GM06990 (cell line): ENCODE results near the gene AFG3L2.
"Not testable (repeated sequence)": the region's sequence is repeated elsewhere in the genome, so short reads cannot be mapped to it uniquely, and the experiment has no call there.

Experiments
- DNase-seq: peaks from one replicate; pipeline ENCODE4 v3.0.0-alpha.2; 2011; ENCODE audit not compliant: insufficient read length; ENCODE audit errors: extremely low read depth
- H3K27me3 ChIP-seq: replicated peaks from 2 replicates; pipeline ENCODE4 v1.6.0; 2011; ENCODE audit warnings: low read length; ENCODE audit not compliant: control insufficient read depth, insufficient read depth
- H3K36me3 ChIP-seq: 2 replicates; pipeline ENCODE4 v1.5.1; 2011; ENCODE audit warnings: low read length; ENCODE audit not compliant: control insufficient read depth, insufficient read depth
- H3K4me3 ChIP-seq: replicated peaks from 2 replicates; pipeline ENCODE4 v1.5.1; 2011; ENCODE audit warnings: low read depth, mild to moderate bottlenecking, control low read depth, low read length
- TF ChIP-seq, protein P1 (sequence below): IDR thresholded peaks from 2 replicates; pipeline ENCODE4 v1.5.1; 2011; ENCODE audit warnings: low read length, control low read depth, mild to moderate bottlenecking, inconsistent platforms; ENCODE audit not compliant: insufficient read depth, poor library complexity, severe bottlenecking

The AFG3L2 gene

DNA sequence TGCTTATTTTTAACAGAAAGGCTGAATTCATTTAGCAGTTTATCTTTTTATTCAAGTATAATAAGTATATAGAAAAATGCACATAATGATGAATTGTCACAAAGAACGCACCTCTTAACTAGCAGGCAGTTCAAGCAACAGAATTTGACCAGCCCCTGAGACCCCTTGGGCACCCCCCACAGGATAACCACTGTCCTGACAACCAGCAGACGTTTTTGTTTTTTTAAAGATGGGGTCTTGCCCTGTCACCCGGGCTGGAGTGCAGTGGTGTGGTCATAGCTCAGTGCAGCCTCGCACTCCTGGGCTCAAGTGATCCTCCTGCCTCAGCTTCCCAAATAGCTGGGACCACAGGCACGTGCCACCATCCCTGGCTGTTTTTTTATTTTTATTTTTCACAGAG, 44.7 kb upstream of the AFG3L2 start:
- no peak for DNase-seq
- Histone ChIP-seq H3K4me3 (no peak overlapping the region), H3K27me3 (no peaks in the 10 kb centered on the region), H3K36me3 (no peaks in the 10 kb centered on the region; the same call in 1 of the 2 replicates)
- TF ChIP-seq, protein P1, sequence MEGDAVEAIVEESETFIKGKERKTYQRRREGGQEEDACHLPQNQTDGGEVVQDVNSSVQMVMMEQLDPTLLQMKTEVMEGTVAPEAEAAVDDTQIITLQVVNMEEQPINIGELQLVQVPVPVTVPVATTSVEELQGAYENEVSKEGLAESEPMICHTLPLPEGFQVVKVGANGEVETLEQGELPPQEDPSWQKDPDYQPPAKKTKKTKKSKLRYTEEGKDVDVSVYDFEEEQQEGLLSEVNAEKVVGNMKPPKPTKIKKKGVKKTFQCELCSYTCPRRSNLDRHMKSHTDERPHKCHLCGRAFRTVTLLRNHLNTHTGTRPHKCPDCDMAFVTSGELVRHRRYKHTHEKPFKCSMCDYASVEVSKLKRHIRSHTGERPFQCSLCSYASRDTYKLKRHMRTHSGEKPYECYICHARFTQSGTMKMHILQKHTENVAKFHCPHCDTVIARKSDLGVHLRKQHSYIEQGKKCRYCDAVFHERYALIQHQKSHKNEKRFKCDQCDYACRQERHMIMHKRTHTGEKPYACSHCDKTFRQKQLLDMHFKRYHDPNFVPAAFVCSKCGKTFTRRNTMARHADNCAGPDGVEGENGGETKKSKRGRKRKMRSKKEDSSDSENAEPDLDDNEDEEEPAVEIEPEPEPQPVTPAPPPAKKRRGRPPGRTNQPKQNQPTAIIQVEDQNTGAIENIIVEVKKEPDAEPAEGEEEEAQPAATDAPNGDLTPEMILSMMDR = no peak

DNA sequence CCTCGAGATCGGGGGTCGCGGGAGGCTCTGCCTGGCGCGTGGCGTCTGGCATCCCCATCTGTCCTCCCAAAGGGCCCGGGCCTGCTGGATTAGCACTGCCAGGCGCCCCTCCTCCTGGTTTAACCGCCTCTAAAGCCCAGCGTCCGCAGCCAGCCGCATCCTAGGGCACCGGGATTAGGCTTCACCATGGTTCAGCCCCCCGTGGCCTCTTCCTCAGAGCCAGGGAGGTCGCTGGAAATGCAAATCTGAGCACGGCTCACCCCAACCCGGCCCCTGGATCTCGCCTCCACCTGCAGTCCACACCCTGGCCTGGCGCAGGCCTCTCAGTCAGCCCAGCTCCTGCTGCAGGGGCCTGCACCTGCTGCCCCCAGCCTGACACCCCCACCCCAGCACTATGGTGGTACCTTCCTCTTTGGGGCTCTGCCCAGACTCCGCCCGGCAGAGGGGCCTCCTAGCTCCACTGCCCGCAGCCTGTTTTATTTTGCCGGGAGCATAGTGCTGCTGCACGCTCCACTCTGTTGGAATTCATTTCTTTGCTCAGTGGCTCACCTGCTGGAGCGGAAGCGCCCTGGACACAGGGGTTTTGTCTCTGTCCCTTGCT, 43.9 kb upstream of the AFG3L2 start:
- peak; percentile 51 for DNase-seq
- H3K27me3 ChIP-seq = no peaks in the 10 kb centered on the region
- no peak overlapping the region for H3K4me3 ChIP-seq
- TF ChIP-seq, protein P1 = no peak
- H3K36me3 ChIP-seq = no peaks in the 10 kb centered on the region; the same call in 1 of the 2 replicates

DNA sequence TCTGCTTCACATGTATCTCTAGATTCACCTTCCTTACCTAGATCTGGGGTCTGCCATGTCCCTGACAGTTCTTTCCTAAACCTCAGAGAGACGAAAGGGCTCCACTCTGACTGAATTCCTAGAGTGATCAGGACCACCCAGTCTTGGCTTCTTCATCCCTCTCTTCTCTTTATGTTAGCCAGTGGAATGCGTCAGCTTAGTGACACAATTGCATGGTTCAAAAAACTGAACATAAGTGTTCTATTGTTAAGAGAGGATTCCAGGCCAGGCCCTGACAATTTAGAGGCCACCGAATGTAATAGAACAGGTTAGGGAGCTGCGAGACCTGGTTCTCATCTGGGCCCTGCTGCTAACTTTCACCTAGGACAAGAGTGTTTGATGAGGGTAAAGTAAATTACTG, 40.7 kb upstream of the AFG3L2 start:
- Histone ChIP-seq H3K4me3 (no peak overlapping the region), H3K27me3 (no peaks in the 10 kb centered on the region), H3K36me3 (no peaks in the 10 kb centered on the region)
- DNase-seq = no peak
- TF ChIP-seq, protein P1 = no peak

DNA sequence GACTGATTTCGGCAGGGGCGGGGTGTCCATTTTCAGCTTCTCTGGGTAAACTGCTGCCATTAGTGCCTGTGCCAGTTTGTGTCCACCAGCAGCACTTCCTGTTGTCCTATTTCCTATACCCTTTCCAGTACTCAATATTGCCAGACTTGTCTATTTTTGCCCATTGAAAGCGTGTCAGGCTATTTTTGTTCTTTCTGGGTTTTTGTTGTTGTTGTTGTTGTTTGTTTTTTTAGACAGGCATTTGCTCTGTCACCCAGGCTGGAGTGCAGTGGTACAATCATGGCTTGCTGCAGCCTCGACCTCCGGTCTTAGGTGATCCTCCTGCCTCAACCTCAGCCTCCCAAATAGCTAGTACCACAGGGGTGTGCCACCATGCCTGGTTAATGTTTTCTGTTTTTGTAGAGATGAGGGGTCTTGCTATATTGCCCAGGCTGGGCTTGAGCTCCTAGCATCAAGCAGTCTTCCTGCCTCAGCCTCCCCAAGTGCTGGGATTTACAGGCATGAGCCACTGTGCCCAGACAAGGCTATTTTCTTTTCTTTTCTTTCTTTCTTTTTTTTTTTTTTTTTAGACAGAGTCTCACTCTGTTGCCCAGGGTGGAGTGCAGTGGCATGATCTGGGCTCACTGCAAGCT, 39.2 kb upstream of the AFG3L2 start:
- H3K27me3 ChIP-seq = no peaks in the 10 kb centered on the region
- no peak overlapping the region for H3K4me3 ChIP-seq
- H3K36me3 ChIP-seq = no peaks in the 10 kb centered on the region
- TF ChIP-seq, protein P1 = no peak
- no peak for DNase-seq

DNA sequence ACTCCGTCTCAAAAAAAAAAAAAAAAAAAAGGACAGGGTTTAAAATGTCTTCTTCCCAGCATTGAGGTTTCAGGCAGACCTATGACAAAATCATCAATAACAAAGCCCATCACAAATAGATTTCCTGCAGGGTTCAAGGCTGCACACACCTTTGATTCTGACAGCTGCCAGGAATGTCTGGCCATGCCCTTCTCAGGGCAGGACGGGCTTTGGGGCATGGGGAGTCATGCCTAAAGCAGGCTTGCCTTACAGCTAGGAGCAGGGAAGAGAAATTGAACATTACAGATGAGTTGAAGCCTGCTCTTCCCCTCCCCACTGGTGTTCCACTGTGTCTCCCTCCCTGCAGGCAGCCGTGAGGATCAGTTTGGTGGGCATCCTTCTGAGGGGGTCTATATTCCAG, 34.4 kb upstream of the AFG3L2 start:
- TF ChIP-seq, protein P1 = no peak
- Histone ChIP-seq H3K27me3 (no peaks in the 10 kb centered on the region), H3K36me3 (no peaks in the 10 kb centered on the region), H3K4me3 (no peak overlapping the region)
- DNase-seq = no peak

DNA sequence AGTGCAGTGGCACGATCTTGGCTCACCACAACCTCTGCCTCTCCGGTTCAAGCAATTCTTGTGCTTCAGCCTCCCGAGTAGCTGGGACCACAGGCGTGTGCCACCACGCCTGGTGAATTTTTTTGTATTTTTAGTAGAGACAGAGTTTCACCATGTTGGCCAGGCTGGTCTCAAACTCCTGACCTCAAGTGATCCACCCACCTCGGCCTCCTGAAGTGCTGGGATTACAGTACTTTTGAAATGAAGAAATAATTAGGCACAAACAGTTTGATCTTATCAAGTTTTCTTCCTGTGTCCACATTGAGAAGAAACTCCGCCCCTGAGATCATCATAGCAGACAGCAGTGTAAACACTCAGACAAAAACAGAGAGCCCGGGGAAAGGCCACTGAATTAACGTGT, 33.7 kb upstream of the AFG3L2 start:
- DNase-seq, H3K4me3 ChIP-seq, H3K36me3 ChIP-seq, H3K27me3 ChIP-seq: not testable (repeated sequence)
